GM18870 (cell line): ENCODE data around the gene FUBP3.

Experiments used
- ATAC-seq: cut with Tn5 transposase; IDR thresholded peaks from one replicate; pipeline ENCODE4 v1.9.1; 2021; ENCODE audit warnings: moderate library complexity; ENCODE audit not compliant: unreplicated experiment

Gene FUBP3

GRCh38 chr9:130661451-130662098 is 82.2 kb downstream of the FUBP3 start:
- no peak for ATAC-seq

DNA sequence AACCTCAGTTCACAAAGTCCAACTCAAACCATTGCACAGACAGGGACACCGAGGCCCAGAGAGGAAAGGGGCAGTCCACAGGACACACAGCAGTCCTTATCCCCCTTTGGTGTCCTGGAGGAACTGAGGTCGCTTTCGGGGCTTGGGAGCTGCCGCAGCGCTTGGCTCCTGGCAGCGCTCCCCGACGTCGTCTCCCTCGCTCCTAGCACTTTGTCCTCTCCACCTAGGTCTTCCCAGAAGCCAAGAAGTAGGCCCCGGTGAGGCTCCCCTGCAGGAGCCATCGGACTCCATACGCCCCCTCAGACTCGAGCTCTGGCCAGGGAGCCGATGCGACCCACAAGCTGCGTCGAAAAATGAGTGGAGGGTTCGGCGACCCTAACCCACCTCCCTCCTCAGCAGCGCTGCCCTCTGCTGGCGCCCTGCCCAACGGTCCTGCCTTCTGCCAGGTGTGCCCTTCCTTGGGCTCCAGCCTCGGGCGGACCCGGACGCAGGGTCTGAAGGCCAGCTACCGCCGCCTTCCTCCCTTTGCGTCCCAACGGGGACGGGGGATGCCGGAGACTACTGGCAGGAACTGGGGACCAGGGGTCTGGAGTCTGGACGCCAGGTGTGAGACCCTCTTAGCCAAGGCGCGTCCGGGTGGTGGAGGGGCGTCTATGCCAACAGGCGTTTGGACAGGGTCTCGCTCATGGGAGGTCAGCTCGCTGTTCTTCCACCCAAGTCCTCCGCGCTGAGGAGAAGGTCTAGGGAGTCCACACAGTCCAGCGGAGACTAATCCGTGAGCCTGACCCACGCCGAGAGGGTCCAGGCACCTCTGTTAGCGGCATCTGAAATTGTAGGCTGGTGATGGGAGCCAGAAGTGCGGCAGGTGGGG is 83.0 kb downstream of the FUBP3 start:
- no peak for ATAC-seq

DNA sequence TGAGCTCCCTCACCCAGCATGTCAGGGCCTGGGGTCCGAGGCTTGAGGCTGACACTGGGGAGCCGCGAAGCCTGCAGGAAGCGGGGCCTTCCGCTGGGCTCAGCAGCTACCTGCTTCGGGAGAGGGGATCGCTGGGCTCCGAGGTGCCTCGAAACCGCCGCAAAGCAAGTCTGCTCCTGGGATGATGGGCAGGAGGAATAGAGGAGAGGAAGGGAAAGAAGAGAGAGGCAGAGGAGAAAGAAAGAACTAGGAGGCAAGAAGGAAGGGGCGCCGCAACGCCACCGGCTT is 83.5 kb downstream of the FUBP3 start:
- no peak for ATAC-seq

- ATAC-seq = no peak
These were observed 84.0 kb downstream of the FUBP3 start for GRCh38 chr9:130663258-130663976.

DNA sequence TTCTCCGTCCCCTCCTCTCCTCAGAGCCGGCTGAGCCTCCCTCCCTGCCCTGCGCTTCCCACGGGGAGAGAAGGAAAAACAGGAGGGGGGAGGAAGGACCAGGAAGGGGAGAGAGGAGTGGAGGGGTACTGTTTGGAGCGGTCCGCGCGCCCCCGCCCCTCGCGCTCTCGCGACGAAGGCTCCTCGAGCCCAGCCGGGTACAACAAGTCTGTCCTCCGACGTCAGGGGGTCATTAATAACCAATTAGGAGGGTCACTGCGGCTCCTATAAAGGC is 84.5 kb downstream of the FUBP3 start:
- ATAC-seq = no peak

DNA sequence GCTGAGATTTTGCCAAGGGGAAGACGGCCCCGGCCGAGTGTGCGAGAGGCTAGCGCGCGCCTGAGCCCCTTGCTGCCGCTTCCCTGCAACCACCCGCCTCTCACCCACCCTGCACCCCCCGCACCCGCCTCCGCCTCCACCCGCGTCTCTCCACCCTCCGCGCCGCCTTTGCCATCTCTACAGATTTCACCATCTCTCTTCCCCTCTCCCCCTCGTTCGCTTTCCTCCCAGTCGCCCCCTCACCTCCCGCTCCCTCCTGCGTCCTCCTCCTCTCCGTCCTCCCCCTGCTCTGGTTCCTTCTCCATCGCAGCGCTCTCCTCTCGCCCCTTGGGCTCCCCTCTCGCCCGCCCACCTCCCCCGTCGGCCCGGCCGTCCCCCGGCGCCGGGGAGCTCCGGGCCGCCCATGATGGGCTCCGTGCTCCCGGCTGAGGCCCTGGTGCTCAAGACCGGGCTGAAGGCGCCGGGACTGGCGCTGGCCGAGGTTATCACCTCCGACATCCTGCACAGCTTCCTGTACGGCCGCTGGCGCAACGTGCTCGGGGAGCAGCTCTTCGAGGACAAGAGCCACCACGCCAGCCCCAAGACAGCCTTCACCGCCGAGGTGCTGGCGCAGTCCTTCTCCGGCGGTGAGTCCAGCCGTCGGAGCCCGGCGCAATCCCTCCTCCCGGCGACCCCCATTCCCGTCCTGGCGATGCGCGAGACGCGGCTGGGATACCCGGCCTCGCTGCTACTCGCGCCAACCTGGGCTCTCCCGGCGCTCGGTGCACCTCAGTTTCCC is 85.1 kb downstream of the FUBP3 start, which contains the start of gene PRDM12:
PRDM12 (plus strand) TSS at position 344 of the 778 bp plus-strand sequence; CDS start at position 404, 60 bp downstream.
- no peak for ATAC-seq

DNA sequence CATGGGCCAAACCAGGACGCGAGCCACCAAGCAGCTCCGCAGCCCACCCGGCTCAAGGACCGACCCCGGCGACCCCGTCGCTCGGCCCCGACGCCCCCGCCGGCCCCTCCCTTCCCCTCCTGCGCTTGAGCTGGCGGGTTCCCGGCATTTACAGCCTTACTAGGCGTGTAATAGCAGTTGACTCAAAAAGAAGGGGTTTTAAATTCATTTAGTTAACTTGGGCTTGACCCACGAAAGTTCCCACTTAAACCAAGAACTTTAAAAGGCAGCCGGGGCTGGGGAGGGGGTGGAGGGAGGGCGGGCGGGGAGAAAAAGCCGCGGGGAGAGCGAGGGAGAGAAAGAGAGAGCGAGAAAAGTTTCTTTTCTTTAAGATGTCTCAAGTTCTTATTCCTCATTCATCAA is 85.7 kb downstream of the FUBP3 start:
- ATAC-seq = no peak

GRCh38 chr9:130665431-130666392 is 86.3 kb downstream of the FUBP3 start:
- no peak for ATAC-seq

GRCh38 chr9:130666393-130667119 is 87.2 kb downstream of the FUBP3 start:
- no peak for ATAC-seq

- ATAC-seq = no peak
These were observed 87.7 kb downstream of the FUBP3 start for GRCh38 chr9:130667120-130667435.

- no peak for ATAC-seq
These were observed 88.8 kb downstream of the FUBP3 start for GRCh38 chr9:130668196-130668595.

- no peak for ATAC-seq
These were observed 89.3 kb downstream of the FUBP3 start for GRCh38 chr9:130668659-130669058.

- no peak for ATAC-seq
These were observed 90.6 kb downstream of the FUBP3 start for GRCh38 chr9:130669965-130670364.

DNA sequence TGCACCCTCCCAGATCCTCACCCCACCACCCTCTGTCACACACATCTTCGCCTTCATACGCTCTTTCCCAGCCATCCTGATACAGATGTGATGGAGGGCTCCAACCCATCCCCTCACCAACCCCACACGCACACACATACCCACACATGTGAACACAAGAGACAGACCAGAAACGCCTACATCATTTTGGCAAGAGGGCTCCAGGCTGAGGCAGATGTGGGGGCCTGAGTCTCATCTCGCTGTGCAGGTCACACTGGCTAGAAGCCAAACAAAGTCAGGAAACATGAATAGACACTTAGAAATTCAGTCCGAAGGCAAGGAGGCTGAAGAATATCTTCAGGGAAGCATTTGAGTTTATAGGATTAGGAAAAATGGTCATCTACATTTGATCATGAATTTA is 91.3 kb downstream of the FUBP3 start:
- no peak for ATAC-seq

DNA sequence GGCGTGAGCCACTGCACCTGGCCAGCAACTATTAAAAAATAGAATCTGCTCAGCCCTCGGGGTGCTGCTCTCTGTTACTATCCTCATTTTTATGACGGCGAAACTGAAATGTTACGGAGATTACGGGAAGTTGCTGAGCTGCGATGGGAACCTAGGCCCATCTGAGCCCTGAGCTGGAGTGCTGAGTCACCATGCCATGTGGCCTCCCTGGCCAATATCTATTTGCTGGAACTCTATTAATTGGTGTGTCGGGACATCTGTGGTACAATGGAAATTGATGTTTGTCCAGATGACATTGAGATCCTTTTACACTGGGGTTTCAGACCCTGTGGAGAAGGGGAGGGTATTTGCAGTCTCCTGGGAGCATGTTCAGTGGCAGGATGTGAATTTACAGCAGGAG is 93.1 kb downstream of the FUBP3 start:
- no peak for ATAC-seq

GRCh38 chr9:130672933-130673615 is 93.7 kb downstream of the FUBP3 start:
- ATAC-seq = no peak

- no peak for ATAC-seq
These were observed 96.0 kb downstream of the FUBP3 start for GRCh38 chr9:130675396-130675795.

- ATAC-seq = no peak
These were observed 97.9 kb downstream of the FUBP3 start for GRCh38 chr9:130677252-130677651.
